GM08714 (cell line): ENCODE measurements around the gene MVD.

Experiments used
- H3K4me3 ChIP-seq: fragments of 200-500 bp; sonication (Bioruptor generic); 2 replicates; pipeline ENCODE4 v1.5.1; 2014; ENCODE audit warnings: mild to moderate bottlenecking, low read length, inconsistent platforms
- ZNF274 ChIP-seq: IDR thresholded peaks from 2 replicates; pipeline ENCODE4 v1.6.1; 2012; ENCODE audit warnings: mild to moderate bottlenecking, low read depth, low read length

MVD gene

GRCh38 chr16:88661468-88661867, 1.4 kb downstream of the MVD start:
- H3K4me3 ChIP-seq, result no peak overlapping the region
- TF ChIP-seq ZNF274, result no peak

DNA sequence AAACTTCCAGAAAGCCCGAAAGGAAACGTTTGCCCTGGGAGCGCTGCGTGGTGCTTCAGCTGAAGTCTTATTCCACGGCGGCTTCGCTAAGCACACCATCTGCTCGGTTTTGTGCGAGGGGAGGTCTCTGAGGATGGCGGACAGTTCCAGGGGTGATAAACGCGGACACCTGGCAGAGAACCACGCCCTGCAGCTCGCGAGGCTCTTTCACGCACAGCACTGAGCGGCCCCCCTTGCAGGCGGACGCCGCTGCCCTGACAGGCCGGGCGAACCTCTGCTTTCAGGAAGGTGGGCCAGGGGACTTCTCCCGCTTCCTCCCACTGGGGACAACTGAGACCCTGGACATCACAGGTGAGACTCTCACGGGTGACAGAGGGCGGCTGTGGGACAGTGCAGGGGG, 3.7 kb downstream of the MVD start:
- H3K4me3 ChIP-seq, result no peak overlapping the region
- TF ChIP-seq ZNF274, result no peak

- TF ChIP-seq ZNF274, result no peak
- no peak overlapping the region for H3K4me3 ChIP-seq
Observed at GRCh38 chr16:88658714-88659113, 4.2 kb downstream of the MVD start.

GRCh38 chr16:88657371-88657770, 5.5 kb downstream of the MVD start:
- TF ChIP-seq ZNF274, result no peak
- H3K4me3 ChIP-seq, result no peak overlapping the region

- no peak overlapping the region for H3K4me3 ChIP-seq
- TF ChIP-seq ZNF274, result no peak
Observed at GRCh38 chr16:88656291-88656980, 6.5 kb downstream of the MVD start.

DNA sequence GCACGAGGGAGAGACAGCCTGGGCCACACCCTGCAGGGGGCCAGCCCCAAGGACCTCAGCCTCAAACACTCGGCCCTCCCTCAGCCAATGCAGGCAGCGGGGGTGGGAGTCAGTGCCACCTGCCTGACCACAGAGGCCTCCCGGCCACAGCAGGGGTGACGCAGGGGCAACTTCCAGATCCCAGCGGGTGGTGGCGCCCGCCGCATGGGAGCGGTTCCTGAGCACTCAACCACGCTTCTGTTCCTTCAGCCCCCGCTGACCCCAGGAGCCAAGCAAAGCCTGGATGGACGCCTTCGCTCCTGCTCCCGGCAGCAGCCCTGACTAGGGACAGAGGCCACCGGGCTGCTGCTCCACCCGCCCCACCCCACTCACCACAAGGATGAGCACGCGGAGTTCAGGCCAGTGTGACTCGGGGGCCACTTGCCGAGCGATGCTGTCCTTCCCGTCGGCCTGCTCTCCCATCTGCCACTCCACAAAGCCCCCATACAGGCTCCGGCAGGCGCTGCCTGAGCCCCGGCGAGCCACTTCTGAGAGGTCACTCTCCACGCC, 7.1 kb downstream of the MVD start:
- no peak for TF ChIP-seq ZNF274
- H3K4me3 ChIP-seq, result no peak overlapping the region

DNA sequence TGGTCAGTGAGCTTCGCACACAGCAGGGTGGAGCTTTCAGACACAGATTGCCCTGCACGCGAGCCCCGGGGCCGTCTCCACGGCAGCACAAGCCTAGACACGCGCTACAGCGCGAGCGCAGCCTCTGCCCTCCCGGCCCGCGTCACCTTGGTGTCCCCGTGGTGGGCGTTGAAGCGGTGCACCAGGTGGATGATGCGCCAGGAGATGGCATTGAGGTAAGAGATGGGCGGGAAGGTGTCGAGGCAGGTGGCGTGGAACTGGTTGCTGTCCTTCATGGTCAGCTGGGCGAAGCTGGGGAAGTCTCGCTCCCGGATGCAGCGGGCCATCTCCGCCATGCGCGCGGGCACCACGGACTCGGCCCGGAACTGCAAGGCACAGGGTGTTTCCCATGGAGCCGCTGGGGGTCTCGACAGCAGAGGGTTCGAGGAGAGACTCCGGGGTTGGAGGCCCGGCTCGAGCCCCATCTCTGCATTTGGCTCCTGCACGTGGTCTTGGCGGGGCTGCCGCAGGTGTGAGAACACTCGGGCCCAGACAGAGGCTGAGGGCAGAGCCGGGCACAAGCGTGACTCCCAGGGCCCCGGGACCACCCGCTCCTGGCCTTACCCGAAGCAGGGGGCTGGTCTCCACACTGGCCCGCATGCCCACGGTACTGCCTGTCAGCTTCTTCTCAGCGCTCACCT, 7.7 kb downstream of the MVD start:
- no peak for TF ChIP-seq ZNF274
- H3K4me3 ChIP-seq, result no peak overlapping the region

GRCh38 chr16:88654363-88655052, 8.4 kb downstream of the MVD start:
- H3K4me3 ChIP-seq, result no peak overlapping the region
- no peak for TF ChIP-seq ZNF274

- H3K4me3 ChIP-seq, result no peak overlapping the region
- TF ChIP-seq ZNF274, result no peak
Observed at GRCh38 chr16:88653596-88654362, 9.1 kb downstream of the MVD start.

- no peak for TF ChIP-seq ZNF274
- no peak overlapping the region for H3K4me3 ChIP-seq
Observed at GRCh38 chr16:88653101-88653500, 9.8 kb downstream of the MVD start.

- no peak overlapping the region for H3K4me3 ChIP-seq
- no peak for TF ChIP-seq ZNF274
Observed at GRCh38 chr16:88652762-88653063, 10.2 kb downstream of the MVD start.

DNA sequence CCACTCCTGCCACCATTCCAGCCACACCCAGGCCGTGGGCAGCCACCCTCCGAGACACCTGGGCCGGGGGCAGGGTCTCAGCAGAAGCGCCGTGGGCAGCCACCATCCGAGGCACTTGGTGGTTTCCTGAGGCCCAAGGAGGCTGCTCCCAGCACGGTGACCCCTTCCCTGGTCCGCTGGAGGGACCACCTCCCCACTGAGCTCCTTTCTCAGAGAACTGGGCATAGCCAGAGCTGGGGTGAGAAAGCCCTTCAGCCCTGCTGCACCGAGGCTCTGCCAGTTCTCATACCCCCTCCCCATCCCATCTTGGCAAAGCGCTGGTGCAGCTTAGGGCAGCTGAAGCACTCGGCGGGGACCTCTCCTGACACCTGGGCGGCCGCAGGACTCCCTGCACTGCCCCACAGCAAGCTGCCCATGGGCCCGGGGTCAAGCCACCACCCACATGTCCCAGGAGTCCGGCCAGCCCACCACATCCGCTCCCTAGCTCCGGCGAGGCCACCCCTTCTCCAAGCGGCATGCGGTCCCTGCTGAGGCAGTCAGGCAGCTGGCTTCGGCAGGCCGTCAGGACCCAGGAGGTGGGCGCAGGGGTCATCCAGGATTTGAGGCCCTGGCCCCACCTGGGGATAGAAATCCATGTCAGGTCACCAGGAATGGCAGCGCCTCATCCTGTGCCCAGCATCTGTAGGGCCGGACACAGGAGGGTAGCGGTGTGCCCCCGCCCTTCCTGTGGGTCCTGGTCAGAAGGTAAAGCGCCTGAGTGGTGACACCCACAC, 10.7 kb downstream of the MVD start:
- TF ChIP-seq ZNF274, result no peak
- peak overlapping the region; percentile 34; the same call in 1 of the 2 replicates for H3K4me3 ChIP-seq

GRCh38 chr16:88651276-88651988, 11.5 kb downstream of the MVD start:
- H3K4me3 ChIP-seq, result peak overlapping the region; percentile 58; the same call in 1 of the 2 replicates
- no peak for TF ChIP-seq ZNF274
